ENCODE results near the gene TNC. TPM values are rescaled to one million over a fixed set of nuclear protein-coding genes. Genes with fewer than 3 reads are reported as not detected.
A peak's percentile ranks its signal among the peaks of the same experiment; 100 is the strongest.

Gene TNC
- total and polyA plus RNA-seq, 2 of the 4 experiments (the other 2 are of a cell fraction), result 192 to 253 TPM

DNA sequence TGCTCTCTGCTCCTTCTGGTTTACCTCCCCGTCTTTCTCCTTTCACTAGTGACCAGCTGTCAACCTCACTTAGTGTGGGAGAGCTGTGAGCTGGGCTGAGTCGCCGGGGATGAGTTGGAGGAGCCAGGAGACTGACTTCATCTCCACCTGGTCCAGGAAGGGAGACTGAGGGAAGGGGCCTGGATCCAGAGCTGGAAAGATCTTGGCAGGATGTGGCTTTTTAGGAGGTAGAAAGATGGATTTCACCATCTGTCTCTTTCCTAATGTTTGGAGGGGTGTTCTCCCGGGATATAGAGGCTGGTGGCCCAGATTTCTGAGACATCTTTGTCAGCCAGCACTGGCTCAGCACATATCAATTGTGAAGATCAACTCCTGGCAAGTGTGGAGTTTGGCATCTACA, 37.1 kb upstream of the TNC start:
- in situ Hi-C loops (cut with MboI; ENCODE audit: low sequenced_read_pairs) (no loop called here), intact Hi-C loops (cut with micrococcal nuclease) (no loop called here), dilution Hi-C loops (cut with HindIII; ENCODE audit: low sequenced_read_pairs, unreplicated experiment) (no loop called here)
- Histone ChIP-seq H4K5ac (ENCODE audit: low read depth, low read length) (peak overlapping the region; percentile 39), H2AK5ac (ENCODE audit: low read depth, low read length) (peak overlapping the region; percentile 87), H3K18ac (ENCODE audit: low read depth, low read length) (peak overlapping the region; percentile 63), H2AFZ (replicated peaks; ENCODE audit: low read length, poor library complexity) (peak overlapping the region; percentile 53), H3K4me3 (ENCODE audit: insufficient read depth, low read depth, low read length) (no peak overlapping the region), H3K4me1 (ENCODE audit: control insufficient read depth, insufficient read depth, low read length) (peaks cover 9% of the 10 kb centered on the region), H4K8ac (ENCODE audit: low read depth in 2 of 2, low read length in 2 of 2) (peak overlapping the region in 1 of 2 experiments; percentile 49; a peak in 1 of 4 replicates), H3K4me2 (ENCODE audit: low read depth, low read length) (no peak overlapping the region), H3K4ac (ENCODE audit: low read depth, low read length) (peak overlapping the region; percentile 68), H3K27ac (ENCODE audit: insufficient read depth, low read length) (no peak overlapping the region), H2BK15ac (ENCODE audit: low read depth, low read length) (peak overlapping the region; percentile 72; the same call in 2 of the 3 replicates), H3K27me3 (ENCODE audit: control insufficient read depth, insufficient read depth, low read length) (no peaks in the 10 kb centered on the region), H3K9me3 (ENCODE audit: control insufficient read depth, insufficient read depth, low read length) (no peaks in the 10 kb centered on the region), H4K91ac (ENCODE audit: insufficient read depth, low read depth, low read length) (peak overlapping the region; percentile 81; the same call in 1 of the 2 replicates), H2BK120ac (ENCODE audit: low read depth, low read length) (peak overlapping the region; percentile 74), H3K14ac (replicated peaks; ENCODE audit: low read depth, low read length) (peak overlapping the region; percentile 69), H3K9me1 (ENCODE audit: insufficient read depth, low read length) (peaks cover 15% of the 10 kb centered on the region; the same call in 1 of the 2 replicates), H4K20me1 (ENCODE audit: insufficient read depth, low read length) (no peaks in the 10 kb centered on the region), H3K56ac (ENCODE audit: extremely low read depth, insufficient read depth, low read length) (no peak overlapping the region), H2BK20ac (ENCODE audit: low read depth, low read length) (peak overlapping the region; percentile 92), H3K9ac (ENCODE audit: low read depth, low read length) (no peak overlapping the region), H3K36me3 (ENCODE audit: control insufficient read depth, insufficient read depth, low read length) (no peaks in the 10 kb centered on the region), H2AK9ac (replicated peaks; ENCODE audit: low read depth, low read length, poor library complexity) (peak overlapping the region; percentile 26), H3K79me1 (ENCODE audit: low read depth in 1 of 2, low read length in 2 of 2) (no peaks in the 10 kb centered on the region), H3K23ac (ENCODE audit: low read depth, low read length) (no peak overlapping the region; the same call in none of the 2 replicates), H2BK5ac (ENCODE audit: low read depth, low read length, poor library complexity, severe bottlenecking) (peak overlapping the region; percentile 63)
- no TSS peak for BruUV-seq (replicated peaks)
- ATAC-seq (ENCODE audit: low read depth) (no peak), DNase-seq (no peak)
- no peak for TF ChIP-seq RFX5 (IDR thresholded peaks at IDR 0.05; ENCODE audit: low read depth, low read length)
- TF ChIP-seq MXI1 (IDR thresholded peaks at IDR 0.05; ENCODE audit: borderline replicate concordance, low read depth, low read length), result no peak
- no peak for TF ChIP-seq ELK1 (IDR thresholded peaks at IDR 0.05; ENCODE audit: borderline replicate concordance, low read depth, low read length)
- no peak for TF ChIP-seq FOS (IDR thresholded peaks at IDR 0.05; ENCODE audit: low read depth, low read length)
- TF ChIP-seq BHLHE40 (IDR thresholded peaks at IDR 0.05; ENCODE audit: low read depth, low read length), result no peak
- no peak for TF ChIP-seq RAD21 (IDR thresholded peaks at IDR 0.05; ENCODE audit: low read length)
- TF ChIP-seq SMC3 (IDR thresholded peaks at IDR 0.05; ENCODE audit: low read depth, low read length), result no peak
- TF ChIP-seq MAZ (IDR thresholded peaks at IDR 0.05; ENCODE audit: borderline replicate concordance, low read depth, low read length), result no peak
- no peak for TF ChIP-seq MAFK (IDR thresholded peaks at IDR 0.05; ENCODE audit: low read depth, low read length)
- TF ChIP-seq POLR2A (IDR thresholded peaks at IDR 0.05; ENCODE audit: low read depth, low read length), result no peak
- TF ChIP-seq, protein P1, sequence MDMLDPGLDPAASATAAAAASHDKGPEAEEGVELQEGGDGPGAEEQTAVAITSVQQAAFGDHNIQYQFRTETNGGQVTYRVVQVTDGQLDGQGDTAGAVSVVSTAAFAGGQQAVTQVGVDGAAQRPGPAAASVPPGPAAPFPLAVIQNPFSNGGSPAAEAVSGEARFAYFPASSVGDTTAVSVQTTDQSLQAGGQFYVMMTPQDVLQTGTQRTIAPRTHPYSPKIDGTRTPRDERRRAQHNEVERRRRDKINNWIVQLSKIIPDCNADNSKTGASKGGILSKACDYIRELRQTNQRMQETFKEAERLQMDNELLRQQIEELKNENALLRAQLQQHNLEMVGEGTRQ (IDR thresholded peaks at IDR 0.05; ENCODE audit: low read depth, low read length), result no peak
- TF ChIP-seq, protein P2, sequence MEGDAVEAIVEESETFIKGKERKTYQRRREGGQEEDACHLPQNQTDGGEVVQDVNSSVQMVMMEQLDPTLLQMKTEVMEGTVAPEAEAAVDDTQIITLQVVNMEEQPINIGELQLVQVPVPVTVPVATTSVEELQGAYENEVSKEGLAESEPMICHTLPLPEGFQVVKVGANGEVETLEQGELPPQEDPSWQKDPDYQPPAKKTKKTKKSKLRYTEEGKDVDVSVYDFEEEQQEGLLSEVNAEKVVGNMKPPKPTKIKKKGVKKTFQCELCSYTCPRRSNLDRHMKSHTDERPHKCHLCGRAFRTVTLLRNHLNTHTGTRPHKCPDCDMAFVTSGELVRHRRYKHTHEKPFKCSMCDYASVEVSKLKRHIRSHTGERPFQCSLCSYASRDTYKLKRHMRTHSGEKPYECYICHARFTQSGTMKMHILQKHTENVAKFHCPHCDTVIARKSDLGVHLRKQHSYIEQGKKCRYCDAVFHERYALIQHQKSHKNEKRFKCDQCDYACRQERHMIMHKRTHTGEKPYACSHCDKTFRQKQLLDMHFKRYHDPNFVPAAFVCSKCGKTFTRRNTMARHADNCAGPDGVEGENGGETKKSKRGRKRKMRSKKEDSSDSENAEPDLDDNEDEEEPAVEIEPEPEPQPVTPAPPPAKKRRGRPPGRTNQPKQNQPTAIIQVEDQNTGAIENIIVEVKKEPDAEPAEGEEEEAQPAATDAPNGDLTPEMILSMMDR (conservative IDR thresholded peaks at IDR 0.05; ENCODE audit: low read depth, low read length), result no peak
- CTCF ChIA-PET, result no interaction called here
- WGBS, 2 experiments (ENCODE audit: extremely low coverage in 2 of 2, insufficient read length in 1 of 2), result no CpG with 5 or more reads among the region's 4 CpGs
- POLR2A ChIA-PET (ENCODE audit: unreplicated experiment), result no interaction called here

Data from IMR-90 (cell line).